GM12875 (cell line): ENCODE results near the gene ZNF689.

ENCODE experiments used
- H3K4me3 ChIP-seq: one replicate; pipeline ENCODE4 v1.5.1; 2011; ENCODE audit warnings: low read depth, low read length, control low read depth
- CTCF ChIP-seq: IDR thresholded peaks from 2 replicates; pipeline ENCODE4 v1.5.1; 2011; ENCODE audit warnings: low read depth, mild to moderate bottlenecking, control low read depth, inconsistent platforms, low read length, moderate library complexity, borderline replicate concordance; ENCODE audit not compliant: insufficient read depth

ZNF689 gene

GRCh38 chr16:30574678-30575077 lies 35.5 kb downstream of the ZNF689 start:
- no peak for TF ChIP-seq CTCF
- H3K4me3 ChIP-seq = no peak overlapping the region

GRCh38 chr16:30571445-30572322 lies 38.5 kb downstream of the ZNF689 start, which contains the start of gene ZNF688:
Gene ZNF688, minus strand, starts transcription at chr16:30571714. Its CDS starts 85 bp downstream, at chr16:30571629.
- no peak for TF ChIP-seq CTCF

GRCh38 chr16:30570636-30571444 lies 39.3 kb downstream of the ZNF689 start:
- TF ChIP-seq CTCF = no peak
- peak overlapping the region; percentile 82 for H3K4me3 ChIP-seq

More at GRCh38 chr16:30571445-30572322, 38.5 kb downstream of the ZNF689 start, which contains the start of gene ZNF688:
- peak within 1 kb of the TSS; percentile 82 for H3K4me3 ChIP-seq

GRCh38 chr16:30569746-30570635 lies 40.2 kb downstream of the ZNF689 start:
- TF ChIP-seq CTCF = no peak
- H3K4me3 ChIP-seq = no peak overlapping the region

- H3K4me3 ChIP-seq = no peak overlapping the region
- no peak for TF ChIP-seq CTCF
These were observed 40.9 kb downstream of the ZNF689 start for GRCh38 chr16:30569281-30569680.

- no peak for TF ChIP-seq CTCF
- no peak overlapping the region for H3K4me3 ChIP-seq
These were observed 42.1 kb downstream of the ZNF689 start for GRCh38 chr16:30567991-30568638.
